Lower leg skin (tissue), 3 donors: ENCODE results near the gene KIF1B.
"Not testable (repeated sequence)": the region's sequence is repeated elsewhere in the genome, so short reads cannot be mapped to it uniquely, and the experiment has no call there.

Experiments used
- POLR2A ChIP-seq, 2 donors: fragments of 450-650 bp; IDR thresholded peaks; one replicate each; pipeline ENCODE4 v1.6.1; 2016 to 2017; ENCODE audit warnings: antibody characterized with exemption in 2 of 2, mild to moderate bottlenecking in 1 of 2, moderate library complexity in 1 of 2
- TF ChIP-seq, protein P1 (sequence below), 3 donors: fragments of 450-650 bp; IDR thresholded peaks; one replicate each; pipeline ENCODE4 v1.5.1; 2016; ENCODE audit warnings: antibody characterized with exemption in 3 of 3, mild to moderate bottlenecking in 3 of 3, moderate library complexity in 2 of 3

DNA sequence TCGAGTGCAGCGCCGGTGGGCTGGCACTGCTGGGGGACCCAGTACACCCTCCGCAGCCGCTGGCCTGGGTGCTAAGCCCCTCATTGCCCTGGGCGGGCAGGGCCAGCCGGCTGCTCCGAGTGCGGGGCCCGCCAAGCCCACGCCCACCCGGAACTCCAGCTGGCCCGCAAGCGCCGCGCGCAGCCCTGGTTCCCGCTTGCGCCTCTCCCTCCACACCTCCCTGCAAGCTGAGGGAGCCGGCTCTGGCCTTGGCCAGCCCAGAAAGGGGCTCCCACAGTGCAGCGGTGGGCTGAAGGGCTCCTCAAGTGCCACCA lies 216.1 kb downstream of the KIF1B start:
- TF ChIP-seq, protein P1, sequence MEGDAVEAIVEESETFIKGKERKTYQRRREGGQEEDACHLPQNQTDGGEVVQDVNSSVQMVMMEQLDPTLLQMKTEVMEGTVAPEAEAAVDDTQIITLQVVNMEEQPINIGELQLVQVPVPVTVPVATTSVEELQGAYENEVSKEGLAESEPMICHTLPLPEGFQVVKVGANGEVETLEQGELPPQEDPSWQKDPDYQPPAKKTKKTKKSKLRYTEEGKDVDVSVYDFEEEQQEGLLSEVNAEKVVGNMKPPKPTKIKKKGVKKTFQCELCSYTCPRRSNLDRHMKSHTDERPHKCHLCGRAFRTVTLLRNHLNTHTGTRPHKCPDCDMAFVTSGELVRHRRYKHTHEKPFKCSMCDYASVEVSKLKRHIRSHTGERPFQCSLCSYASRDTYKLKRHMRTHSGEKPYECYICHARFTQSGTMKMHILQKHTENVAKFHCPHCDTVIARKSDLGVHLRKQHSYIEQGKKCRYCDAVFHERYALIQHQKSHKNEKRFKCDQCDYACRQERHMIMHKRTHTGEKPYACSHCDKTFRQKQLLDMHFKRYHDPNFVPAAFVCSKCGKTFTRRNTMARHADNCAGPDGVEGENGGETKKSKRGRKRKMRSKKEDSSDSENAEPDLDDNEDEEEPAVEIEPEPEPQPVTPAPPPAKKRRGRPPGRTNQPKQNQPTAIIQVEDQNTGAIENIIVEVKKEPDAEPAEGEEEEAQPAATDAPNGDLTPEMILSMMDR (IDR thresholded peaks at IDR 0.05): not testable (repeated sequence)
- TF ChIP-seq POLR2A (IDR thresholded peaks at IDR 0.05): not testable (repeated sequence)
